Omental fat pad (tissue), 4 donors: ENCODE data around the gene CRIP1. TPM values are rescaled to one million over a fixed set of nuclear protein-coding genes. Genes with fewer than 3 reads are reported as not detected.

ENCODE experiments used
- ATAC-seq: fragments of 150-250 bp; one replicate; pipeline ENCODE4 v1.9.1; 2016; ENCODE audit warnings: mild to moderate bottlenecking, moderate library complexity; ENCODE audit not compliant: low FRiP score
- DNase-seq: peaks from one replicate; pipeline ENCODE4 v3.0.0-alpha.2; 2019; ENCODE audit warnings: low spot score
- CTCF ChIP-seq, 3 donors: fragments of 450-650 bp; IDR thresholded peaks; one replicate each; pipeline ENCODE4 v1.5.1; 2016 to 2017; ENCODE audit warnings: antibody characterized with exemption in 3 of 3, mild to moderate bottlenecking in 3 of 3, moderate library complexity in 2 of 3
- total RNA-seq, 4 donors: library from RNA; depleted of rRNA; stranded (reverse); fragments of >200 nt; gene quantifications; one replicate each; pipeline ENCODE4 v1.1.0, GENCODE V29; 2016

CRIP1 gene
- total RNA-seq, 4 donors from 2014 or later: 18.5 to 88.6 (median 43.9) TPM

- ATAC-seq: no peak
- no peak for TF ChIP-seq CTCF (IDR thresholded peaks at IDR 0.05)
- no peak for DNase-seq
These were observed 45.7 kb upstream of the CRIP1 start for GRCh38 chr14:105440992-105441391.

- TF ChIP-seq CTCF (IDR thresholded peaks at IDR 0.05): no peak
- ATAC-seq: no peak
- no peak for DNase-seq
These were observed 44.6 kb upstream of the CRIP1 start for GRCh38 chr14:105442125-105442524.

- no peak for ATAC-seq
- TF ChIP-seq CTCF (IDR thresholded peaks at IDR 0.05): no peak
- DNase-seq: no peak
These were observed 43.9 kb upstream of the CRIP1 start for GRCh38 chr14:105442834-105443233.

- no peak for TF ChIP-seq CTCF (IDR thresholded peaks at IDR 0.05)
- DNase-seq (no peak), ATAC-seq (no peak)
These were observed 41.8 kb upstream of the CRIP1 start for GRCh38 chr14:105444859-105445258.

- TF ChIP-seq CTCF (IDR thresholded peaks at IDR 0.05): no peak
- no peak for DNase-seq
- ATAC-seq: no peak
These were observed 41.4 kb upstream of the CRIP1 start for GRCh38 chr14:105445290-105445689.

GRCh38 chr14:105445901-105446845, 40.5 kb upstream of the CRIP1 start:
- no peak for TF ChIP-seq CTCF (IDR thresholded peaks at IDR 0.05)
- DNase-seq (no peak), ATAC-seq (no peak)

GRCh38 chr14:105446971-105447370, 39.7 kb upstream of the CRIP1 start:
- ATAC-seq (no peak), DNase-seq (no peak)
- TF ChIP-seq CTCF (IDR thresholded peaks at IDR 0.05): no peak
